GM21423 (cell line): ENCODE results near the gene ALOX15.
"Not testable (repeated sequence)": the region's sequence is repeated elsewhere in the genome, so short reads cannot be mapped to it uniquely, and the experiment has no call there.

ENCODE experiments used
- ATAC-seq: cut with Tn5 transposase; IDR thresholded peaks from one replicate; pipeline ENCODE4 v1.9.1; 2021; ENCODE audit warnings: mild to moderate bottlenecking, moderate library complexity; ENCODE audit not compliant: unreplicated experiment

ALOX15 gene

GRCh38 chr17:4655933-4656332, 14.5 kb upstream of the ALOX15 start:
- ATAC-seq: not testable (repeated sequence)

GRCh38 chr17:4652997-4653396, 11.5 kb upstream of the ALOX15 start:
- ATAC-seq: no peak

DNA sequence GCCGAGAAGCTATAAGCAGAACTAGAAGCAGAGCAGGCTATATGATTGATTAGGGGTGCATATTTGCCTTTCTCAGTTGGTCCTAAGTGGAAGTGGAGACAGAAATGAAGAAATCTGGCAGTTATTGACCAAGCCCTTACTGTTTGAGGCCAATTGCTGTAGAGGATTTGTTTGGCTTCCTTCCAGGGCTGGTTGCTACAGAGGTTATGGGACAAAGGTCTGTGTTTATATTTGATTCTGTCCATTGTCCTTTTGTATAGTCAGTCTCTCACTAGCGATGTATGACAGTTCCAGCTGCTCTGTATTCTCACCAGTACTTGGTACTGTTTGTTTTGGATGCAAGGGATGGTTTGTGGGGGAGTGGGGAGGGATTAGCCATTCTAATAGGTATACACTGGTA, 7.3 kb upstream of the ALOX15 start:
- no peak for ATAC-seq

DNA sequence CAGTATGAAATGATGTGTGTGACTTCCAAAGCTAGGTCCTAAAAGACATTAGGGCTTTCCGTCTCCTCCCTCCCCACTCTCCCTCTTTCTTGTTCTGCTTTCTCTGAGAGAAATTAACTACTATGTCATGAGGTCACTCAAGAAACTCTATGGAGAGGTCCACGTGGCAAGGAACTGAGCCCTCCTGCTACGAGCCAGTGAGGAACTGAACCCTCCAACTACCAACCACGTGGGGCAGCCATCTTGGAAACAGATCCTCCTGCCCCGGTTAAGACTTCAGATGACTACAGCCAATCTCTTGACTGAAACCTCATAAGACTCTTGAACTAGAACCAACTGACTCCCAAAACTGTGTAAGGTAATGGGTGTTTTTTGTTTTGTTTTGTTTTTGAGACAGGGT, 4.2 kb upstream of the ALOX15 start:
- ATAC-seq: no peak

DNA sequence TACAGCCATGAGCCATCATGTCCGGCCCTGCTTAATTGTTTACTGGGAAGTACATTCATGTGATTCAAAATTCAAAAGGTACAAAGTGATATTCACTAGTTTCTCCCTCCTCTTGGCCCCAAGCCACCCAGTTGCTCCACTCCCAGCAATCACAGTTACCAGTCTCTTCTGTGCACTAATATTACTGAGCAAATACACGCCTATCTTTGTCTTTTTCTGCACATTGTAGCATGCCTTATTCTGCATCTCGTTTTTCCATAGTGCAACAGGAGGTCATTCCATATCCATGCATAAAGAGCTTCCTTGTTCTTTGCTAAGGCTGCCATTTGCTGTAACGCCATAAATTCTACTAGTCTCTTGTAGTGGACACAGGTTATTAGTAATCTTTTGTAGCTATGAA, 2.2 kb upstream of the ALOX15 start:
- ATAC-seq: no peak

DNA sequence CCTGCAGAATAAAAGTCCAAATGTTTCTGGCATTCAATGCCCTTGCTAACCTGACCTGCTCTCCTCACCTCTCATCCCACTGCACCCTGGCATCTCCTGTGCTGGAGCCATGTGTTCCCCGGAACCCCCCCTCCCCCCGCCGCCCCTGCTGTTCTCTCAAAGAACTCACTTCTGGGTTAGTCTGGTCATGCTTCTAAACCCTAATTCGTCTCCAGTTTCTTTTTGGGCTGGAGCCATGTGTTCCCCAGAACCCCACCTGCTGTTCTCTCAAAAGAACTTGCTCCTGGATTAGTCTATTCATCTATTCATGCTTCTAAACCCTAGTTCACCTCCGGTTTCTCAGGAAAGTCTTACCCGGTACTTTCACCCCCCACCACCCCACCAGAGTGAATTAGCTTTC, 808 bp upstream of the ALOX15 start:
- ATAC-seq: no peak

- not testable (repeated sequence) for ATAC-seq
These were observed 799 bp downstream of the ALOX15 start for GRCh38 chr17:4640569-4641188.

DNA sequence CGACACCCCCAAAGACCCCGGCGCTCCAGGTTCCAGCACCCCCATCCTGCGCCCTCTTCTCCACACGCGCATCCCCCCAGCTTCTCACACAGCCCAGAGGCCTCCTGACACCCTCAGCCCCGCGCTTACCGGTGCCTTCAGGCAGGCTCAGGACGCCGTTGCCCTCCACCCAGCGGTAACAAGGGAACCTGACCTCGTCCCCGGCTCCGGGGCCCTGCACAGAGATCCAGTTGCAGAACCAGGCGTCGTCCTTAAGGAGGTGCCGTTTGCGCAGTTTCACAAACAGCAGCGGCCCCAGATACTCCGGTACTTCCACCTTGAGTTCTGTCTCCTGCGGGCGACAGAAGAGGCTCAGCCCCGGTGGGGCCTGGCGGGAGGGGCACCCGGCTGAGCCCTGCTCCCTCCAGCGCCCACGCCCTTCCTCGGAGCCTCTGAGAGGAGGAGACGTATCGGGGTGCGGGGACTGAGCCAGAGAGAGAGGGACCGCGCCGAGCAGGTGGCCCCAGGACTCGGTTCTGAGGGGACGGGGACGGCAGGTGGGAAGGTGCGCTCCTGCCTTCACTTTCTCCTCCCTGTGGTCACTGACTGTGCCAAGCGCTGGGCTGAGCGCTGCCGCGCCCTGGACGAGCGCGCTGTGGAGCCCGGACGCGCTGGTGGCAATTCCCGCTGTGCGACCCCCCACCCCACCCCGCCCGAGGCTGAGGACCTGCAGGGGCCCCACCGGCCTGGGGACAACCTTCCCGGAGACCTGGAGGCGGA, 2.0 kb downstream of the ALOX15 start:
- ATAC-seq: not testable (repeated sequence)

DNA sequence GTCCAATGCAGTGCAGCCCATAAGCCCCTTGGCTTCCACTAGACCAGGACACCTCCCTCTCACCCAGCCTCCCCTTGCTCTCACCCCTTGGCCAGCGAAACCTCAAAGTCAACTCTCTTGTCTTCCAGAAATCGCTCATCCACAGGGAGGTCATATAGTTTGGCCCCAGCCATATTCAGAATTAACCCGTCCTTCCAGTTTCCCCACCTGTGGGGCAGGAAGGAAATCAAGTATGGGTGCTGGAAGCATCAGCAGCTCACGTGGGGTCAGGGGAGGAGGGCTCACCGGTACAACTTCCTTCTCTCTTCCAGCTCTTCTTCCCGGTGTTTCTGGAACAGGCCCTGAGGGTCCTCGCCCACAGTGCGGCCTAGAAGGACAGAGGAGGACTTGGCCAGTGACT, 2.7 kb downstream of the ALOX15 start:
- ATAC-seq: not testable (repeated sequence)

DNA sequence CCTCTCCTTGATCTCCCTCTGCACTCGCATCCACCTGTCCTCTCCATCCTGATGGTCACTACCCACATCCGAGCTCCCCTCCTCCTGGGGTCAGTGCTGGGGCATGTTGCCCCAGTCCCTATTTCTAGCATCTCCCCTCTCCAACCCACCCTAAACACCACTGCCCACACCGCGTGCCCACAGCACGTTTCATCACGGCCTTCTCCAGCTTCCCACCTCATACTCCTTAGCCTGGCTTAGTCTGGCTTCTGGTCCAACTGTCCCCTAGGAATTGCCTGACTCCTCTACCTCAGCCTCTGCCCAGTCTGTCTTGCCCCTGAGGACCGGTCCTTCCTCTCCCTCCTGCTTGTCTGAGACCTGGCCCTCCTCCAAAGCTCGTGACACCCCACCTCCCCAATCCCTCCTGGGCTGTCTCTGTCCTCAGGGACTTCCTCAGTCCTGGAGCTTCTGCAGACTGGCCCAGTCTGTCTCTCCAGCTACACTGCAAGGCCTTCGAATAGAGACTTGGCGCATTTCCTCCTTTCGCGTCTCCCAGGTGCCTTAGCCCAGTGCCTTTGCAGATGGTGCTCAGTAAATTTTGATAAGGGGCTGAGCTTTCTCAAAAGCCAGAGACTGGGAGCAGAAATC, 4.9 kb downstream of the ALOX15 start:
- no peak for ATAC-seq

GRCh38 chr17:4635823-4636375, 5.6 kb downstream of the ALOX15 start:
- ATAC-seq: no peak

GRCh38 chr17:4634976-4635375, 6.5 kb downstream of the ALOX15 start:
- ATAC-seq: no peak

DNA sequence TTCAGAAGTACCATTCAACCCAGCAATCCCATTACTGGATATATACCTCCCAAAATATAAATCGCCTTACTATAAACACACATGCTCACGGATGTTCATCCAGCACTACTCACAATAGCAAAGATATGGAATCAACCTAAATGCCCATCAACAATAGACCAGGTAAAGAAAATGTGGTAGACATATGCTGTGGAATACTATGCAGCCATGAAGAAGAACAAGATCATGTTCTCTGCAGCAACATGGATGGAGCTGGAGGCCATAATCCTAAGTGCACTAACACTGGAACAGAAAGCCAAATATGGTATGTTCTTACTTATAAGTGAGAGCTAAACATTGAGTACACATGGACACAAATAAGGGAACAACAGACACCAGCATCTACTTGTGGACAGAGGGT, 7.8 kb downstream of the ALOX15 start:
- no peak for ATAC-seq

- ATAC-seq: no peak
These were observed 8.9 kb downstream of the ALOX15 start for GRCh38 chr17:4632581-4632920.

GRCh38 chr17:4631836-4632580, 9.5 kb downstream of the ALOX15 start:
- ATAC-seq: no peak

GRCh38 chr17:4631431-4631830, 10.0 kb downstream of the ALOX15 start:
- ATAC-seq: no peak

- no peak for ATAC-seq
These were observed 14.7 kb downstream of the ALOX15 start for GRCh38 chr17:4626734-4627256.

- ATAC-seq: no peak
These were observed 16.3 kb downstream of the ALOX15 start for GRCh38 chr17:4625181-4625617.

DNA sequence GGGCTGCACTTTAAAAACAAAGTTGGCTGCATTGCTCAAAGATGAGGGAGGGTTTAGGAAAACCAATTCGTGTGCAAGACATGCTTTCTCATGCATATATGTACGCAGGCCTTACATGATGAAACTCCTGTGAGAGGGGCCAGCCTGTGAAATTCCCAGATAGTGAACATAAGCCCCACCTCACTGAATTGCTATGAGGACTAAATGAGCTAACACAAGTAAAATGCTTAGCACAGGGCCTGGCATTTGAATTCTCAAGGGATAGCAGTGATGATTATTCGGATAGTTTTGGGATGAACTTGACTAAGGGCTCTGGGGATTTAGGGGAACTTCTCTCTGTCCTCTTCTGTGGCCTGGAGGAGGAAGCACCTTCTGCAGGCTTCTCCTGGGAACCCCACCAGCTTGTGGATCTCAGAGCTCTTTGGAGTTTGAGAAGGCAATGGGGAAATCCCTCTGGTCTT, 17.0 kb downstream of the ALOX15 start:
- not testable (repeated sequence) for ATAC-seq

- ATAC-seq: no peak
These were observed 18.2 kb downstream of the ALOX15 start for GRCh38 chr17:4623249-4623648.

- ATAC-seq: no peak
These were observed 19.1 kb downstream of the ALOX15 start for GRCh38 chr17:4622375-4622774.
